Measurements from ENCODE around the gene ZNF354C.

DNA sequence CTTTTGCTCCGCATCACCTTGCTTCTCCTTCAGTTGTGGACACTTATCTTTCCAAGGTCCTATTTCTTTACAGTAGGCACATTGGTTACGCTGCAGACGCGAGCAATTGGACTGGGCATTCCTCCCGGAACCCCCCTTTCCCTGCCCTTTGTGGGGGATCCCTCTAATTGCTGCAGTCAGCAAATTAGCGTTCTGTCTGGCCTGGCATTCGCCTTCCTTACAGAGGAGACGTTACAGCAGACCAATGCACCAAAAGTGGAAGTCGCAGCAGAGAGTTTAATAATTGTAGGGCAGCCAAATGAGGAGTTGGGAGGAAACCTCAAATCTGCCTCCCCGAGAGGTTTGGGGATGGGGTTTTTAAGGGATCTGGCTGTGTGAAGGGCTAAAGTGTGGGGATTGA is 5.3 kb upstream of the ZNF354C start:
- TF ChIP-seq, protein P1, sequence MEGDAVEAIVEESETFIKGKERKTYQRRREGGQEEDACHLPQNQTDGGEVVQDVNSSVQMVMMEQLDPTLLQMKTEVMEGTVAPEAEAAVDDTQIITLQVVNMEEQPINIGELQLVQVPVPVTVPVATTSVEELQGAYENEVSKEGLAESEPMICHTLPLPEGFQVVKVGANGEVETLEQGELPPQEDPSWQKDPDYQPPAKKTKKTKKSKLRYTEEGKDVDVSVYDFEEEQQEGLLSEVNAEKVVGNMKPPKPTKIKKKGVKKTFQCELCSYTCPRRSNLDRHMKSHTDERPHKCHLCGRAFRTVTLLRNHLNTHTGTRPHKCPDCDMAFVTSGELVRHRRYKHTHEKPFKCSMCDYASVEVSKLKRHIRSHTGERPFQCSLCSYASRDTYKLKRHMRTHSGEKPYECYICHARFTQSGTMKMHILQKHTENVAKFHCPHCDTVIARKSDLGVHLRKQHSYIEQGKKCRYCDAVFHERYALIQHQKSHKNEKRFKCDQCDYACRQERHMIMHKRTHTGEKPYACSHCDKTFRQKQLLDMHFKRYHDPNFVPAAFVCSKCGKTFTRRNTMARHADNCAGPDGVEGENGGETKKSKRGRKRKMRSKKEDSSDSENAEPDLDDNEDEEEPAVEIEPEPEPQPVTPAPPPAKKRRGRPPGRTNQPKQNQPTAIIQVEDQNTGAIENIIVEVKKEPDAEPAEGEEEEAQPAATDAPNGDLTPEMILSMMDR (IDR thresholded peaks at IDR 0.05; ENCODE audit: insufficient read depth, low read depth, low read length) = no peak
- TF ChIP-seq EZH2 (IDR thresholded peaks at IDR 0.05; ENCODE audit: insufficient read depth, low read length) = no peak
